Fibroblast of lung (primary cell): ENCODE results near the gene AK8.

ENCODE experiments used
- CTCF ChIP-seq, 2 donors: IDR thresholded peaks in 1 of 2; conservative IDR thresholded peaks in 1 of 2; 1 replicate in 1 of 2; 2 replicates in 1 of 2; pipeline ENCODE4 v1.5.1; 2011 to 2012; ENCODE audit warnings: low read length in 2 of 2, control low read depth in 1 of 2, inconsistent platforms in 1 of 2, low read depth in 1 of 2, mild to moderate bottlenecking in 1 of 2
- EZH2 ChIP-seq: IDR thresholded peaks from 2 replicates; pipeline ENCODE4 v1.5.1; 2012; ENCODE audit warnings: low read length, control low read depth, mild to moderate bottlenecking; ENCODE audit errors: missing control alignments

- TF ChIP-seq CTCF (conservative IDR thresholded peaks at IDR 0.05 in 1 of 2, IDR thresholded peaks at IDR 0.05 in 1 of 2; ENCODE audit: low read depth in 1 of 2, low read length in 2 of 2) = no peak
- TF ChIP-seq EZH2 = no peak
These were observed 22.2 kb downstream of the AK8 start for GRCh38 chr9:132855904-132856303.
